Transverse colon (tissue), 4 donors: ENCODE data around the gene CCND3. TPM values are rescaled to one million over a fixed set of nuclear protein-coding genes. Genes with fewer than 3 reads are reported as not detected.

Experiments used
- DNase-seq: peaks from one replicate; pipeline ENCODE4 v3.0.0-alpha.2; 2019
- H3K27ac ChIP-seq, 4 donors: fragments of 200-600 bp; sonication (generic); 2 replicates each; pipeline ENCODE4 v1.5.1; 2016 to 2018; ENCODE audit warnings: inconsistent platforms in 4 of 4
- H3K27me3 ChIP-seq: fragments of 200-600 bp; sonication (generic); 2 replicates; pipeline ENCODE4 v1.5.1; 2017; ENCODE audit warnings: inconsistent platforms
- H3K36me3 ChIP-seq, 4 donors: fragments of 200-600 bp; sonication (generic); 2 replicates each; pipeline ENCODE4 v1.5.1; 2017 to 2019; ENCODE audit warnings: inconsistent platforms in 4 of 4
- H3K4me1 ChIP-seq, 4 donors: fragments of 200-600 bp; sonication (generic); 2 replicates each; pipeline ENCODE4 v1.5.1; 2017 to 2020; ENCODE audit warnings: inconsistent platforms in 4 of 4
- H3K4me3 ChIP-seq, 4 donors: fragments of 200-600 bp; sonication (generic); 1 replicate in 1 of 4; 2 replicates in 3 of 4; pipeline versions ENCODE4 v1.5.1 to v1.6.1; 2017 to 2019; ENCODE audit warnings: inconsistent platforms in 4 of 4
- H3K9me3 ChIP-seq, 2 donors: fragments of 200-600 bp; sonication (generic); 2 replicates each; pipeline ENCODE4 v1.5.1; 2017 to 2019; ENCODE audit warnings: inconsistent platforms in 2 of 2
- EP300 ChIP-seq: sonication (generic); formaldehyde crosslinking; IDR thresholded peaks from one replicate; pipeline ENCODE4 v1.6.1; 2017; ENCODE audit warnings: antibody characterized with exemption, low read depth
- POLR2A ChIP-seq: fragments of 450-650 bp; IDR thresholded peaks from one replicate; pipeline ENCODE4 v1.6.1; 2016; ENCODE audit warnings: antibody characterized with exemption, mild to moderate bottlenecking, moderate library complexity
- POLR2AphosphoS5 ChIP-seq, 3 donors: sonication (generic); formaldehyde crosslinking; IDR thresholded peaks; one replicate each; pipeline ENCODE4 v1.6.1; 2016; ENCODE audit warnings: antibody characterized with exemption in 3 of 3
- WGBS, 2 donors: methylation state at CpG; one replicate each; pipeline ENCODE4 v1.1.5; 2018; ENCODE audit warnings: low coverage in 1 of 2; 5-methylcytosine and 5-hydroxymethylcytosine counted together
- in situ Hi-C, 4 donors: fragments of 200-750 bp; cut with MboI; loops; one replicate each; pipeline versions ENCODE4 v1.15.0 to v1.15.1; 2017; ENCODE audit warnings: low sequenced_read_pairs in 3 of 4, low pct_ligation_motif_present in 1 of 4, low pct_unique_long_range_greater_than_20kb in 1 of 4
- intact Hi-C: fragments of 100-400 bp; cut with DNase I; formaldehyde crosslinking; loops from one replicate; pipeline ENCODE4 v1.15.1; 2023; ENCODE audit warnings: low total_unique reads
- total RNA-seq, 4 donors: library from RNA; depleted of rRNA; stranded (reverse); fragments of >200 nt; gene quantifications; one replicate each; pipeline ENCODE4 v1.1.0, GENCODE V29; 2016
- TF ChIP-seq, protein P1 (sequence below), 5 experiments: fragments of 200-600 bp in 3 of 5; fragments of 450-650 bp in 2 of 5; sonication (generic) in 3 of 5; IDR thresholded peaks; 1 replicate in 2 of 5; 2 replicates in 3 of 5; pipeline ENCODE4 v1.5.1; 2016 to 2017; ENCODE audit warnings: antibody characterized with exemption in 5 of 5, inconsistent platforms in 3 of 5, mild to moderate bottlenecking in 2 of 5, moderate library complexity in 1 of 5

CCND3 gene
- total RNA-seq, 4 donors from 2014 or later, result 55.3 to 178 (median 75.6) TPM

GRCh38 chr6:41937861-41938574 lies 3.6 kb downstream of the CCND3 start:
- peak overlapping the region; percentile 28 to 95 (median 89) for H3K27ac ChIP-seq
- WGBS, 2 donors, result 50% methylated on average over 4 of the region's 4 CpGs; no CpG with 5 or more reads in 1 of the 2 donors
- intact Hi-C loops (loop anchor here (5.0 kb wide), 1 partner anchor 104 kb away; no protein-coding TSS in a partner anchor), in situ Hi-C loops (loop anchor here in 2 of 4 donors (10.0 to 25.0 kb wide), 2 partner anchors 107 to 274 kb away; partner anchors contain the start of gene MRPS10 (in 1 of the 2))
- peaks cover 29 to 61% (median 44%) of the 10 kb centered on the region in 4 donors for H3K4me1 ChIP-seq
- peaks cover 0 to 23% (median 6%) of the 10 kb centered on the region in 4 donors for H3K36me3 ChIP-seq
- no peaks in the 10 kb centered on the region for H3K27me3 ChIP-seq
- H3K9me3 ChIP-seq, result no peaks in the 10 kb centered on the region
- TF ChIP-seq EP300 (no peak), POLR2AphosphoS5 (IDR thresholded peaks at IDR 0.05) (no peak)
- no peak for DNase-seq
- no peak overlapping the region for H3K4me3 ChIP-seq

DNA sequence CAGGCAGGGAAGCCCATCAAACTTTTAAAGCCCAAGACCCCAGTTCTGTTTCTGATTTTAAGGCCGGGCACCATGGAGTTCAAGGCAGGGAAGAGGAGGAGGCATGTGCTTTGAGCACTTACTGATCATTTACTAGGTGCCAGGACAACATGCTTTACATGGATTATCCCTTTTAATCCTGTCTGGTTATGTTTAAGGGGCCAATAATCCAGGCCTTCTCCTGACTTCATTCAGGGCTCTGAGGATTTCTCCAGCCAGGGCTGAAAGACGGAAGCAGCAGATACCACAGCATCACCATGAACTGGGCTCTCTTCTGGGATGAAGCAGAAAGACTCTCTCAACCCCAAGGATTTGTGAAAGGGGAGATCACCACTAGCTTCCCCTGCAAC lies 4.1 kb downstream of the CCND3 start:
- in situ Hi-C loops (loop anchor here in 2 of 4 donors (10.0 to 25.0 kb wide), 2 partner anchors 107 to 275 kb away; partner anchors contain the start of gene MRPS10 (in 1 of the 2)), intact Hi-C loops (loop anchor here (5.0 kb wide), 1 partner anchor 105 kb away; no protein-coding TSS in a partner anchor)
- DNase-seq, result no peak
- Histone ChIP-seq H3K4me1 (peaks cover 28 to 59% (median 43%) of the 10 kb centered on the region in 4 donors), H3K9me3 (no peaks in the 10 kb centered on the region), H3K27me3 (no peaks in the 10 kb centered on the region), H3K27ac (peak overlapping the region; percentile 28 to 95 (median 89)), H3K4me3 (no peak overlapping the region), H3K36me3 (peaks cover 0 to 29% (median 8%) of the 10 kb centered on the region in 4 donors)
- TF ChIP-seq POLR2AphosphoS5 (IDR thresholded peaks at IDR 0.05) (no peak), EP300 (no peak), POLR2A (no peak)
- TF ChIP-seq, protein P1, sequence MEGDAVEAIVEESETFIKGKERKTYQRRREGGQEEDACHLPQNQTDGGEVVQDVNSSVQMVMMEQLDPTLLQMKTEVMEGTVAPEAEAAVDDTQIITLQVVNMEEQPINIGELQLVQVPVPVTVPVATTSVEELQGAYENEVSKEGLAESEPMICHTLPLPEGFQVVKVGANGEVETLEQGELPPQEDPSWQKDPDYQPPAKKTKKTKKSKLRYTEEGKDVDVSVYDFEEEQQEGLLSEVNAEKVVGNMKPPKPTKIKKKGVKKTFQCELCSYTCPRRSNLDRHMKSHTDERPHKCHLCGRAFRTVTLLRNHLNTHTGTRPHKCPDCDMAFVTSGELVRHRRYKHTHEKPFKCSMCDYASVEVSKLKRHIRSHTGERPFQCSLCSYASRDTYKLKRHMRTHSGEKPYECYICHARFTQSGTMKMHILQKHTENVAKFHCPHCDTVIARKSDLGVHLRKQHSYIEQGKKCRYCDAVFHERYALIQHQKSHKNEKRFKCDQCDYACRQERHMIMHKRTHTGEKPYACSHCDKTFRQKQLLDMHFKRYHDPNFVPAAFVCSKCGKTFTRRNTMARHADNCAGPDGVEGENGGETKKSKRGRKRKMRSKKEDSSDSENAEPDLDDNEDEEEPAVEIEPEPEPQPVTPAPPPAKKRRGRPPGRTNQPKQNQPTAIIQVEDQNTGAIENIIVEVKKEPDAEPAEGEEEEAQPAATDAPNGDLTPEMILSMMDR (IDR thresholded peaks at IDR 0.05), result no peak
- WGBS, 2 donors, result 86 to 100% methylated on average over 1 to 2 of the region's 2 CpGs

DNA sequence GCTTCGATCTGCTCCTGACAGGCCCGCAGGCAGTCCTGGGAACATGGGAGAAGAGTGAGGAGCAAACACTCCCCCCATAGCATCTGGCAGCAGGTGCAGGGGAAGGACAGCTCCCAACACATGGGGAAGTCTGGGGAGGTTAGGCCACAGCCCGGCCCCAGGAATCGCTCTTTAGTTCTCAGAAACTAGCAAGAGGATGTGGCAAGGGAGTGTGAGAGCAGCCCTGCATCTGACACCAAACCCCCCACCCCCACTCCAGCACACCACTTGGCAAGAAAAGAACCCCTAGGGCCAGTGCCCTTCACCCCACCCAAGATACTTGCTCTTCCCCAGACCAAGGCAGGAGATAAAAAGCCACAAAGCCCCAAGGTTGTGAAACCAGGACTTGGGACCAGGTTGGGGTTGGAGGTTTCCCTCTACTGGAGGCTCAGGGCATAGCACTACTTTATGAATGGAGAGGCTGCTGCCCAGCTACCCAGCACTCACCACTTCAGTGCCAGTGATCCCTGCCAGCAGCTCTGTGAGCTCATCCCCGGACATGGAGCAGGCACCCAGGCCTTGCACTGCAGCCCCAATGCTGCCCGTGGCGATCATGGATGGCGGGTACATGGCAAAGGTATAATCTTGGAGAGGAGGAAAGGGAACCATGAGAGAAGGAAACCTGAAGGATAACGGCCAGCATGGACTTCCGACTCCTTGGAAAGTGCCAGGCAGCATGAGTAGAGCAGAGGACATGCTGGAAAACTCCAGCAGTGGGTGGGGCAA lies 5.4 kb downstream of the CCND3 start:
- peak; percentile 64 for DNase-seq
- in situ Hi-C loops (loop anchor here in 2 of 4 donors (10.0 to 25.0 kb wide), 2 partner anchors 109 to 276 kb away; partner anchors contain the start of gene MRPS10 (in 1 of the 2)), intact Hi-C loops (loop anchor here (5.0 kb wide), 1 partner anchor 106 kb away; no protein-coding TSS in a partner anchor)
- TF ChIP-seq POLR2A, result no peak
- no peak for TF ChIP-seq EP300
- TF ChIP-seq, protein P1 (IDR thresholded peaks at IDR 0.05), result peak; percentile 75 to 84 (median 78)
- peak overlapping the region; percentile 6 to 45 (median 26) for H3K27ac ChIP-seq
- H3K9me3 ChIP-seq, result no peaks in the 10 kb centered on the region
- H3K4me3 ChIP-seq, result no peak overlapping the region
- H3K4me1 ChIP-seq, result peaks cover 24 to 54% (median 37%) of the 10 kb centered on the region in 4 donors
- WGBS, 2 donors, result 37% methylated on average over 10 of the region's 10 CpGs; no CpG with 5 or more reads in 1 of the 2 donors
- H3K27me3 ChIP-seq, result no peaks in the 10 kb centered on the region
- H3K36me3 ChIP-seq, result peaks cover 0 to 39% (median 14%) of the 10 kb centered on the region in 4 donors

DNA sequence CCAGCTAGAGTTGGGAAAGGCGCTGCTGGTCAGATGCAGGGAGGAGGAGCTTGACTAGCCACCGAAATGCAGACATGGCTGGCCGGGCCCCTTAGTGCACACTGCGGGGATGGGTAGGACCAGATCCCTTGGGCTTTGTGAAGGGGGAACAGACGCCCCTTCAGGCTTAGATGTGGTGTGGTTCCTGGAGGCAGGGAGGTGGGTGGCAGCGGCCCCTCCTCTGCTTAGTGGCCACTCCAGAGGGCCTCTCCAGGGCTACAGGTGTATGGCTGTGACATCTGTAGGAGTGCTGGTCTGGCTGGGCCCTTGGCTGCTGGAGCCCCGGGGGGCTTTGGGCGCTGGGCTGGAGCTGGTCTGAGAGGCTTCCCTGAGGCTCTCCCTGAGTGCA lies 5.9 kb downstream of the CCND3 start:
- H3K36me3 ChIP-seq, result peaks cover 0 to 45% (median 15%) of the 10 kb centered on the region in 4 donors
- H3K27me3 ChIP-seq, result no peaks in the 10 kb centered on the region
- H3K27ac ChIP-seq, result peak overlapping the region in 2 of 4 donors; percentile 0 to 45
- no peaks in the 10 kb centered on the region for H3K9me3 ChIP-seq
- no peak for TF ChIP-seq EP300
- TF ChIP-seq, protein P1 (IDR thresholded peaks at IDR 0.05), result no peak
- TF ChIP-seq POLR2AphosphoS5 (IDR thresholded peaks at IDR 0.05), result no peak
- no peak for TF ChIP-seq POLR2A
- H3K4me1 ChIP-seq, result peaks cover 24 to 53% (median 33%) of the 10 kb centered on the region in 4 donors
- WGBS, 2 donors, result 64% methylated on average over 8 of the region's 8 CpGs; no CpG with 5 or more reads in 1 of the 2 donors
- no peak overlapping the region for H3K4me3 ChIP-seq
- DNase-seq, result no peak
- intact Hi-C loops (loop anchor here (5.0 kb wide), 1 partner anchor 107 kb away; no protein-coding TSS in a partner anchor), in situ Hi-C loops (loop anchor here in 2 of 4 donors (10.0 to 25.0 kb wide), 2 partner anchors 109 to 277 kb away; partner anchors contain the start of gene MRPS10 (in 1 of the 2))
